HG02870 (cell line): ENCODE measurements around the gene ITIH2.
"Not testable (repeated sequence)": the region's sequence is repeated elsewhere in the genome, so short reads cannot be mapped to it uniquely, and the experiment has no call there.

Experiments
- ATAC-seq: cut with Tn5 transposase; IDR thresholded peaks from one replicate; pipeline ENCODE4 v1.9.1; 2021; ENCODE audit warnings: mild to moderate bottlenecking, moderate library complexity; ENCODE audit not compliant: unreplicated experiment

ITIH2 gene, protein sequence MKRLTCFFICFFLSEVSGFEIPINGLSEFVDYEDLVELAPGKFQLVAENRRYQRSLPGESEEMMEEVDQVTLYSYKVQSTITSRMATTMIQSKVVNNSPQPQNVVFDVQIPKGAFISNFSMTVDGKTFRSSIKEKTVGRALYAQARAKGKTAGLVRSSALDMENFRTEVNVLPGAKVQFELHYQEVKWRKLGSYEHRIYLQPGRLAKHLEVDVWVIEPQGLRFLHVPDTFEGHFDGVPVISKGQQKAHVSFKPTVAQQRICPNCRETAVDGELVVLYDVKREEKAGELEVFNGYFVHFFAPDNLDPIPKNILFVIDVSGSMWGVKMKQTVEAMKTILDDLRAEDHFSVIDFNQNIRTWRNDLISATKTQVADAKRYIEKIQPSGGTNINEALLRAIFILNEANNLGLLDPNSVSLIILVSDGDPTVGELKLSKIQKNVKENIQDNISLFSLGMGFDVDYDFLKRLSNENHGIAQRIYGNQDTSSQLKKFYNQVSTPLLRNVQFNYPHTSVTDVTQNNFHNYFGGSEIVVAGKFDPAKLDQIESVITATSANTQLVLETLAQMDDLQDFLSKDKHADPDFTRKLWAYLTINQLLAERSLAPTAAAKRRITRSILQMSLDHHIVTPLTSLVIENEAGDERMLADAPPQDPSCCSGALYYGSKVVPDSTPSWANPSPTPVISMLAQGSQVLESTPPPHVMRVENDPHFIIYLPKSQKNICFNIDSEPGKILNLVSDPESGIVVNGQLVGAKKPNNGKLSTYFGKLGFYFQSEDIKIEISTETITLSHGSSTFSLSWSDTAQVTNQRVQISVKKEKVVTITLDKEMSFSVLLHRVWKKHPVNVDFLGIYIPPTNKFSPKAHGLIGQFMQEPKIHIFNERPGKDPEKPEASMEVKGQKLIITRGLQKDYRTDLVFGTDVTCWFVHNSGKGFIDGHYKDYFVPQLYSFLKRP

GRCh38 chr10:7703140-7703539 is at the start of gene ITIH2:
Gene ITIH2, plus strand, starts transcription at chr10:7703316. Its CDS starts 119 bp downstream, at chr10:7703435.
- no peak for ATAC-seq

DNA sequence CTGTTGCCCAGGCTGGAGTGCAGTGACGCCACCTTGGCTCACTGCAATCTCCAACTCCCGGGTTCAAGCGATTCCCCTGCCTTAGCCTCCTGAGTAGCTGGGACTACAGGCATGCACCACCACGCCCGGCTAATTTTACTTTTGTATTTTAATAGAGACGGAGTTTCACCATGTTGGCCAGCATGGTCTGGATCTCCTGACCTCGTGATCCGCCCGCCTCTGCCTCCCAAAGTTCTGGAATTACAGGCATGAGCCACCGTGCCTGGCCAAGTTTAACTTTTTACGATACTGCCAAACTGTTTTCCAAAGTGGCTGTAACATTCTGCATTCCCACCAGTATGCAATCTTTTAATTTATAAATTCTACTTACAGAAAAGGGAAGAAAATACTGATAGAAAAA is 46.0 kb upstream of the ITIH2 start:
- not testable (repeated sequence) for ATAC-seq

DNA sequence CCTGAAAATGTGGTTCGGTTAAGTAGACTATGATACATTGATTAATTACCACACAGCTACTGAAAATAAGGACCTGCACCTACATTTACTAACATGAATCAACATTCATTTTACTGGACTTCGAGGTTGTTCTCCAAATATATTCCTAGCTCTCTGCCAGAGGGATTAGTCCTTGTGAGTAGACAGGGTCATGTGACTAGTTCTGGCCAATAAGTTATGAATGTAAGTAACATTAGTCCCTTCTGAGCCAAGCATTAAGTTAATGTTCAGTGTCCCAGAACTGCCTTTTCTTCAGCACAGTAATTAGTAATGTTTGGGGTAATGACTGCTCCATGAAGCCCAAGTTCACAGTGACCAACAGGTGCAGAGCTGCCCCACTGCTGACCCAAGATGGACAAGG is 45.6 kb upstream of the ITIH2 start:
- no peak for ATAC-seq

DNA sequence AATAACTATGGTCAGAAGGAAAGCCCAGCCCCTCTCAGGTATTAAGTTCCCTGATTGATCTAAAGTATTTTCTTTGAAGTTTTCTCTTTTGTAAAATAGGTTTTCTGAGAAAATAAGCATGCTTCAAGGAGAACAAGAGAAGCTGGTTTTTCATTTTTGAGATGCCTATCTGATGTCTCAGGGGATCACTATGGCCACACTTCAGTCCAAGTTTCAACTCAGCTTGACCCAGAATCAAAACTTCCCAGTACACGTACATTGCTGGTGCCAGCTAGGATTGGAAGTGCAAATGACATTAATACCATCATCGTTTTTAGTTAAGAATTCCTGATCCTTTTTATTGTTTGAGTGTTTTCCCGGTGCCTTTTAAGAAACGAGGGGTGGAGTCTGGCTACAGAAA is 43.6 kb upstream of the ITIH2 start:
- ATAC-seq = no peak

GRCh38 chr10:7662522-7662921 is 40.6 kb upstream of the ITIH2 start:
- no peak for ATAC-seq

DNA sequence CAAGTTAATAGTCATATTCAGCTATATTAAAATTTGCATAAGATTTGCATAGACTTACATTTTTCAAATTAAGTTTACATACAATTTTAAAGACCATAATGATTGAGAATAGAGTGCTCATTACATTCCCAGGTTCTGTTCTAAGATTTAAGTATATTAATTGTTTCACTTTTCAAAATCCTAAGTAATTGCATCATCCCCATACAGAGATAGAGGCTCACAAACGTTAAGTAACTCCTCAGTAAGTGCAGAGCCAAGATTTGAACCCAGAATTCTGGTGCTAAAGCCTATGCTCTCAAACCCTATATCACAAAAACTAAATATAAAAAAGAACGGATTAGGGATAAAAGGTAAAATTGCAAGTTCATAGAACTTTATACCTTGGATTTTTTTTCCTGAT is 38.4 kb upstream of the ITIH2 start:
- ATAC-seq = no peak

- ATAC-seq = no peak
These were observed 37.3 kb upstream of the ITIH2 start for GRCh38 chr10:7665767-7666166.

DNA sequence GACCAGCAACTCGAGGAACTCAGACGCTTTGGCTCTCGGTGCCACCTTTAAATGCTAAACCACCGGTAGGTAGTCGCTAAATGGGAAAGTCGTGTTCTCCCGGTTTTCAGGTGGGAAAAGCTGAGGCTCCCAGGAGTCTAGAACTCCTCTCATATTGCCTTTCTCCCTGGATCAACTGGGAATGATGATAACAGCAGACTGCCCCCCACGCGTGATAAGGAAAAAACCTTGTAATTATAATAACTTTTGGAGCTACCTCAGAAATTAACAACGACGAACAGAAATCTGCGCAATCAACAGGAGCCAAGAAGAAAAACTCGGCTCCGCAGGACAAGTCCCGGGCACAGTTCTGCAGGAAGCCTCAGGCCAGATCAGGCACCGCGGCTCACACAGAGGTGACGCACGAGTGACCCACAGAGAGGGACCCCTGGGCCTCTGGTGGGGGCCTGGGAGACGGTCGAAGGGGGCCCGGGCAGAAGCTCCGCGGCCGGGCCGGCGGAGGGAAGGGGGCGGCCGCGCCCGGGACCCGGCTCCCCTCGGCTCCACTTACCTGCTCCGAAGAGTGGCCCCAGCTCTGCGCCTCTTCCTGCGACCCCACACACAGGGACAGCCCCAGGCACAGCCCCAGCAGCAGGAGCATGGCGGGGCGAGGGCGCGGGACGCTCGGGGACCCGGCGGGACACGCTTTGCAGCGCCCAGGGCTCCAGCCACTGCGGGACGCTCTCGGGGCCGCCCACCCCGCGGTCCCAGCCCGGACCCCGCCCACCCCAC is 36.7 kb upstream of the ITIH2 start, which contains the start of gene ITIH5:
Gene ITIH5, minus strand, starts transcription at position 714 of the 771 bp plus-strand sequence. Its CDS starts 74 bp downstream, at position 640.
- no peak for ATAC-seq

- no peak for ATAC-seq
These were observed 35.6 kb upstream of the ITIH2 start for GRCh38 chr10:7667262-7668141.

- ATAC-seq = no peak
These were observed 33.0 kb upstream of the ITIH2 start for GRCh38 chr10:7670157-7670556.

GRCh38 chr10:7672341-7673134 is 30.6 kb upstream of the ITIH2 start:
- no peak for ATAC-seq

GRCh38 chr10:7679256-7679655 is 23.9 kb upstream of the ITIH2 start:
- ATAC-seq = no peak

DNA sequence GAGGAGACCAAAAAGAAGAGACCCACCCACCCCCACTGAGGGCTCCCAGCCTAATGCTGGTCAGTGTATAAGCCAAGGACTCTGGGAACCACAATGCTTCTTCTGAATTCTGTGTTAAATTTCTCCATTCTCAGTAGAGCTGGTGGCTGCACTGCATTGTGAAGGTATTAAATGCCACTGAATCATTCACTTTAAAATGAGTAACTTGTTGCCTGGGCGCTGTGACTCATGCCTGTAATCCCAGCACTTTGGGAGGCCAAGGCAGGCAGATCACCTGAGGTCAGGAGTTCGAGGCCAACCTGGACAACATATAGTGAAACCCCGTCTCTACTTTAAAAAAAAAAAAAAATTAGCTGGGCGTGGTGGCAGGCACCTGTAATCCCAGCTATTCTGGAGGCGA is 23.0 kb upstream of the ITIH2 start:
- ATAC-seq = not testable (repeated sequence)

- no peak for ATAC-seq
These were observed 16.6 kb upstream of the ITIH2 start for GRCh38 chr10:7686351-7687171.

GRCh38 chr10:7687228-7687907 is 15.7 kb upstream of the ITIH2 start:
- ATAC-seq = peak; percentile 95

DNA sequence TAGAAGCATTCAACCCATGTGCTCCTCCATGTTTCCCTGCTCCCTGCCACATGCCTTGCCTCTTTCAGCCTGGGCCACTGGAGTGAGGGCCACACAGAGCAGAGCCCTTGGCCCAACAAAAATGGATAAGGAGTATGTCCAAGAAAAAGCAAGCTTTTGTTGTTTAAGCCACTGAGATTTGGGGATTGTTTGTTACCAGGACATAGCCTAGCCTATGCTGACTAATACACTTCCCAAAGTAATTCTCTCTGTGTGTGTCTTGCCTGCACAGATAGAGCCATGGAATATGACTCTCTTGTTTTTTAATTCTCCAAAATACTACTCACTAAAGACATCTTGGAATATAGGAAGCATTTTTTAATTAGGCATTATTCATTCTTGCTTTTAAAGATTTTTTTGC is 13.5 kb upstream of the ITIH2 start:
- ATAC-seq = no peak

DNA sequence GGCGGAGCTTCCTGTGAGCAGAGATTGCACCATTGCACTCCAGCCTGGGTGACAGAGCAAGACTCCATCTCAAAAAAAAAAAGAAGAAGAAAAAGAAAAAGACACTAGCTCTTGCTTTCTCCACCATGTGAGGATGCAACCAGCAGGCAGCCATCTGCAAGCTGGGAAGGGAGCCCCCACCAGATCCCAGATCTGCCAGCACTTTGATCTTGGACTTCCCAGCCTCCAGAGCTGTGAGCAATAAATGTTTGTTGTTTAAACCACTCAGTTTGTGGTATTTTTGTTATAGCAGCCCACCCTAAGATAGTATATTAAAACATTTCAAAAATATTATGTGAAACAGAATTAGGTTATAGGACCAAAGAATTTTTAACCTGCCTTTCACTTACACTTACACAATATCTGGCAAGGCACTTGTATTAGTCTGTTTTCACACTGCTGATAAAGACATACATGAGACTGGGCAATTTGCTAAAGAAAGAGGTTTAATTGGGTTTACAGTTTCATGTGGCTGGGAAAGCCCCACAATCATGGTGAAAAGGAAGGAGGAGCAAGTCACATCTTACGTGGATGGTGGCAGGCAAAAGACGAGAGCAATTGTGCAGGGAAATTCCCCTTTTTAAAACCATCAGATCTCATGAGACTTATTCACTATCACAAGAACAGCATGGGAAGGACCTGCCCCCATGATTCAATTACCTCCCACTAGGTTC is 12.1 kb upstream of the ITIH2 start:
- ATAC-seq = not testable (repeated sequence)
